Osteoblast (primary cell): ENCODE results near the gene LRP3. TPM values are rescaled to one million over a fixed set of nuclear protein-coding genes. Genes with fewer than 3 reads are reported as not detected.

Experiments
- DNase-seq: peaks from one replicate; pipeline ENCODE4 v3.0.0; 2011; ENCODE audit warnings: low spot score, mixed read lengths; ENCODE audit not compliant: insufficient read length; ENCODE audit errors: missing footprints
- H2AFZ ChIP-seq: 2 replicates; pipeline ENCODE4 v1.6.0; 2011; ENCODE audit warnings: mild to moderate bottlenecking, low read length
- H3K27ac ChIP-seq: 2 replicates; pipeline ENCODE4 v1.5.1; 2011; ENCODE audit warnings: mild to moderate bottlenecking, low read depth, low read length, moderate library complexity
- H3K27me3 ChIP-seq: 2 replicates; pipeline ENCODE4 v1.6.0; 2012; ENCODE audit warnings: mild to moderate bottlenecking, control low read depth, inconsistent platforms, low read length, moderate library complexity; ENCODE audit not compliant: insufficient read depth
- H3K36me3 ChIP-seq: 2 replicates; pipeline ENCODE4 v1.5.1; 2011; ENCODE audit warnings: mild to moderate bottlenecking, low read length, control low read depth, moderate library complexity; ENCODE audit not compliant: insufficient read depth
- H3K4me1 ChIP-seq: 2 replicates; pipeline ENCODE4 v1.5.1; 2011; ENCODE audit warnings: mild to moderate bottlenecking, low read length, control low read depth, moderate library complexity; ENCODE audit not compliant: insufficient read depth
- H3K4me2 ChIP-seq: 2 replicates; pipeline ENCODE4 v1.6.0; 2011; ENCODE audit warnings: mild to moderate bottlenecking, low read length; ENCODE audit not compliant: insufficient read depth
- H3K4me3 ChIP-seq: fragments of 200-600 bp; sonication (generic); 3 replicates; pipeline ENCODE4 v1.5.1; 2012; ENCODE audit warnings: mild to moderate bottlenecking, low read length, inconsistent platforms; ENCODE audit not compliant: insufficient read depth
- H3K79me2 ChIP-seq: 2 replicates; pipeline ENCODE4 v1.6.0; 2012; ENCODE audit warnings: mild to moderate bottlenecking, low read length, control low read depth, inconsistent platforms; ENCODE audit not compliant: insufficient read depth
- H3K9me3 ChIP-seq: 2 replicates; pipeline ENCODE4 v1.5.1; 2011; ENCODE audit warnings: low read depth, low read length, control low read depth
- H4K20me1 ChIP-seq: 2 replicates; pipeline ENCODE4 v1.6.0; 2012; ENCODE audit warnings: mild to moderate bottlenecking, low read length, control low read depth; ENCODE audit not compliant: insufficient read depth
- total RNA-seq: library from RNA; depleted of rRNA; stranded (reverse); fragments of >200 nt; gene quantifications from 2 replicates; pipeline ENCODE4 v1.2.3, GENCODE V29; 2012
- TF ChIP-seq, protein P1 (sequence below): IDR thresholded peaks from 2 replicates; pipeline ENCODE4 v1.5.1; 2011; ENCODE audit warnings: mild to moderate bottlenecking, low read depth, low read length, moderate library complexity; ENCODE audit errors: extremely low read depth

The LRP3 gene
- total RNA-seq, 1 donor: 38.4 TPM

DNA sequence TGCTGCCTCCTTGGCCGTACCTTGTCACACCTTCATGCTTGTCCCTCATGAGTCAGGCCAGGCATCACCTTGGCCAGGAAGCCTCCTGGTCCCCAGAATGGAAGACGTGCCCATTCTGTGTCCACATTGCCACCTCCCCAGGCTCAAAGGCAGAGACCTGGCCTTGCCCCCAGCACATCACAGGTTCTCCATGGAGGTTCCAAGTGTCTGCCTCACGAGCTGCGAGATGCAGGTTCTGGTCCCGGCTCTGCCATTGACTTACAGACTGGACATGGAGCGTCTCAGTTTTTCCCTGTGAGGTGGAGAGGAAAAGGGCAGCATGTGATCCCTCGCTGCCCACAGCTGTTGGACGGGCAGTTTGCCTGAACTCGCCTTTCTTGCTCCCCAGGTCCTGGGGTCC lies 40.6 kb downstream of the LRP3 start:
- Histone ChIP-seq H3K36me3 (no peaks in the 10 kb centered on the region), H3K79me2 (no peaks in the 10 kb centered on the region), H3K27ac (no peak overlapping the region), H3K9me3 (peaks cover under 1% of the 10 kb centered on the region), H3K4me3 (no peak overlapping the region), H3K27me3 (peaks cover 8% of the 10 kb centered on the region), H2AFZ (no peak overlapping the region), H4K20me1 (no peaks in the 10 kb centered on the region), H3K4me2 (no peak overlapping the region), H3K4me1 (no peaks in the 10 kb centered on the region)
- no peak for DNase-seq
- TF ChIP-seq, protein P1, sequence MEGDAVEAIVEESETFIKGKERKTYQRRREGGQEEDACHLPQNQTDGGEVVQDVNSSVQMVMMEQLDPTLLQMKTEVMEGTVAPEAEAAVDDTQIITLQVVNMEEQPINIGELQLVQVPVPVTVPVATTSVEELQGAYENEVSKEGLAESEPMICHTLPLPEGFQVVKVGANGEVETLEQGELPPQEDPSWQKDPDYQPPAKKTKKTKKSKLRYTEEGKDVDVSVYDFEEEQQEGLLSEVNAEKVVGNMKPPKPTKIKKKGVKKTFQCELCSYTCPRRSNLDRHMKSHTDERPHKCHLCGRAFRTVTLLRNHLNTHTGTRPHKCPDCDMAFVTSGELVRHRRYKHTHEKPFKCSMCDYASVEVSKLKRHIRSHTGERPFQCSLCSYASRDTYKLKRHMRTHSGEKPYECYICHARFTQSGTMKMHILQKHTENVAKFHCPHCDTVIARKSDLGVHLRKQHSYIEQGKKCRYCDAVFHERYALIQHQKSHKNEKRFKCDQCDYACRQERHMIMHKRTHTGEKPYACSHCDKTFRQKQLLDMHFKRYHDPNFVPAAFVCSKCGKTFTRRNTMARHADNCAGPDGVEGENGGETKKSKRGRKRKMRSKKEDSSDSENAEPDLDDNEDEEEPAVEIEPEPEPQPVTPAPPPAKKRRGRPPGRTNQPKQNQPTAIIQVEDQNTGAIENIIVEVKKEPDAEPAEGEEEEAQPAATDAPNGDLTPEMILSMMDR: no peak

DNA sequence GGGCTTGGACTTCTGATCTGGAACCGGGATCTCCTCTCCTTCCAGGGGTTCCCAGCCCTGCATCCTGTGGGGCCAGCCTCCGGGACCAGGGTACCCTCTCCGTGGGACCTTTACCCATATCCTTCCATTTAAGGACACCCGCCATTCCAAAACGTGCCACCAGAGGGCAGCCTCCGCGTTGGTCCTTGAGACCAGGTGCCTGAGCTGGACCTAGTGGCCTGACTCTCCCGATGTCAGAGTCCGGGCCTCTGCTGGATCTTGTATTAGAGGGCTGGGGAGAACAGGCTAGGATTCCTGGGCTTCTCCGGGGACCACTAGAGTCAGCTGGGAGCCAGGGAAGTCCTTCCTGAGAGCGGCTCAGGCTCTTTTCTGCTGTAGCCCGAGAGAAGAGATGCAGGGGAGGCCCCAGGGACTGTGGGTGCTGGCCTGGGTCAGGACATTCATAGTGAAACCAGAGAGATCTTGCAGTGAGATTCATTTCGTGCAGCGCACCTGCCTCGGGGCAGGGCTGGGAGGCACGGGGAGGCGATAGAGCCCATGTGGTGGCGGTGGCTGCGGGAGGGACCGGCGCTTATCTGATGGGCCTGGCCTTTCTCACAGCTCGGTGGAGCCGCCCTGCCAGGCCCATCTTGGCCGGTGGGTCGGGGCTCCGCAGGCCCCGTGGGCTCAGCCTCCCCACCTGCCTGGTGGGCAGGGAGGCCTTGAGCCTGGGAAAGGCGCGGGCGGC lies 41.3 kb downstream of the LRP3 start:
- peak overlapping the region; percentile 10 for H2AFZ ChIP-seq
- H3K9me3 ChIP-seq: no peaks in the 10 kb centered on the region
- H4K20me1 ChIP-seq: no peaks in the 10 kb centered on the region
- H3K27me3 ChIP-seq: peaks cover 7% of the 10 kb centered on the region
- no peak overlapping the region for H3K27ac ChIP-seq
- H3K79me2 ChIP-seq: no peaks in the 10 kb centered on the region
- DNase-seq: peak; percentile 98
- TF ChIP-seq, protein P1: peak; percentile 87
- no peak overlapping the region for H3K4me3 ChIP-seq
- H3K4me1 ChIP-seq: no peaks in the 10 kb centered on the region
- H3K4me2 ChIP-seq: no peak overlapping the region
- H3K36me3 ChIP-seq: no peaks in the 10 kb centered on the region

DNA sequence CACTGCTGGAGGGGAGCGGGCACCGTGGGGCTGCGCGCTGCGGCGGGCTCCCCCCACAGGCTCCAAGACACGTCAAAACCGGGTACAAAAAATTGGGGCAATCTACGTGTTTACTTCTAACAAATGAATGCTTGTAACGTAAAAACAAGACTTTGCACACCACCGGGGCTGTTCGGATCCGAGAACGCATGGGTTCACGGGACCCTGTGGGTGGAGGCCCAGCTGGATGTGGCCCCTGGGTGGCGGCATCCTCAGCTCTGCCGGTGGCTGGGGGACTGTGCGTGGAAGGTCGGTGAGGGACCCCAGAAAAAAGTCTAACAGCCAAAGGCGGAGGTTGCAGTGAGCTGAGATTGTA lies 41.8 kb downstream of the LRP3 start:
- TF ChIP-seq, protein P1: no peak
- Histone ChIP-seq H3K9me3 (no peaks in the 10 kb centered on the region), H3K36me3 (no peaks in the 10 kb centered on the region), H3K79me2 (no peaks in the 10 kb centered on the region), H3K4me3 (no peak overlapping the region), H4K20me1 (no peaks in the 10 kb centered on the region), H2AFZ (no peak overlapping the region), H3K4me1 (no peaks in the 10 kb centered on the region), H3K27me3 (peaks cover 3% of the 10 kb centered on the region), H3K4me2 (no peak overlapping the region), H3K27ac (no peak overlapping the region)
- no peak for DNase-seq

DNA sequence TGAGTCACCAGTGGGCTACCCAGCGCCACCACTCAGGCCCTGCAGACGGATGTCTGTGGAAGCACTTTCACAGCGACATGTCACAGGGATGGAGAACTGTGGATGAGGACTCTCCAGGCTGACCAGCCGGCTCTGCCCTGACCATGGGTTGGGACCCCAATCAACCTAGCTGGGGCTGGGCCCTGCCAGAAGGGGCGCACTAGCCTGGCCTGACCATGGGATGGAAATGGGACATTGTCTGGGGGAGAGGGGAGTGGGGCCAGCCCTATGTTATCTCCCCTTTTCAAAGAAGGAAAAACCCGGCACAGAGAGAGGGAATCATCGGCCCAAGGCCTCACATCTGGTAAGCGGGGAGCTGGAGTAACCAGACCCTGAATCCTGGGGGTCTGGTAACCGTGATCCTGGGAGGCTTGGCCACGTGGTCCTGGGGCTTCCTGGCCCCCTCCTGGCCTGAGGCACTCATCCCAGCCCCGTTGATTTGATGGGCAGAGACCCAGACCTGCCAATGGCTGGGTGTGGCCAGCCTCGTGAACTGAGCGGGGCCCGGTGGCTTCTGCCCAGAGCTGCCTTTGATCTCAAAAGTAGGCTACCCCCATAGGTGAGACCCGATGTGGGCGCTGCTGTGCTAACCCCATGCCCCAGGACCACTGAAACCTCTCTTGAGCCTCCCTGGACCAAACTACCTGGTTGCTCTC lies 42.7 kb downstream of the LRP3 start:
- Histone ChIP-seq H3K27me3 (peaks cover 2% of the 10 kb centered on the region), H3K4me2 (no peak overlapping the region), H3K9me3 (no peaks in the 10 kb centered on the region), H3K4me1 (no peaks in the 10 kb centered on the region), H4K20me1 (no peaks in the 10 kb centered on the region), H2AFZ (no peak overlapping the region), H3K79me2 (no peaks in the 10 kb centered on the region), H3K27ac (no peak overlapping the region), H3K4me3 (no peak overlapping the region), H3K36me3 (no peaks in the 10 kb centered on the region)
- DNase-seq: no peak
- TF ChIP-seq, protein P1: no peak
